ENCODE measurements around the gene EIF5B. TPM values are rescaled to one million over a fixed set of nuclear protein-coding genes. Genes with fewer than 3 reads are reported as not detected.

The EIF5B gene
- total RNA-seq, 1 donor from 2014 or later: 65.6 TPM

DNA sequence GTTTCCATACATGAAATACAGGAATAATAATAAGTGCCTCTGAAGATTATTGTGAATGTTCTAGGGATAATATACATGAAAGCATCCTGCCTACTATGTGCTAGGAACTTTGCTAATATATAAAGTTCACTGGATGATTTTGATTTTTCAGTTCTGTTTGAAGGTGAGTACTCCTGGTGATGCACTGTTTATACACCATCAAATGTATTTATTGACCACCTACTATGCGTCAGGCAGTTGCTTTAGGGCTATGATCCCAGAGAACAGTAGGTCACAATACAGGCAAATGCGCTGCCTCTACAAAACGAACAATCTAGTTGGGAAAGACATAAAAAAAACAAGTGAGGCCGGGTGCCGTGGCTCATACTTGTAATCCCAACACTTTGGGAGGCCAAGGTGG, 11.8 kb upstream of the EIF5B start:
- H3K4me1 ChIP-seq (ENCODE audit: insufficient read depth, low read length): peaks cover 4% of the 10 kb centered on the region
- DNase-seq (ENCODE audit: low read depth) (no peak), FAIRE-seq (no peak)
- no peaks in the 10 kb centered on the region for H3K9me3 Mint-ChIP-seq (ENCODE audit: unreplicated experiment)
- no peak overlapping the region for H3K4me2 ChIP-seq (ENCODE audit: low read length)
- no peaks in the 10 kb centered on the region for H3K27me3 ChIP-seq (ENCODE audit: insufficient read depth, low read length)
- no peak overlapping the region for H3K4me3 Mint-ChIP-seq (ENCODE audit: unreplicated experiment)
- H3K36me3 Mint-ChIP-seq (ENCODE audit: low read depth, unreplicated experiment): peaks cover 15% of the 10 kb centered on the region
- H3K79me2 ChIP-seq (ENCODE audit: insufficient read depth, low read length): peaks cover 36% of the 10 kb centered on the region
- peaks cover 44% of the 10 kb centered on the region for H3K36me3 ChIP-seq (ENCODE audit: insufficient read depth, low read length)
- H3K27ac Mint-ChIP-seq (ENCODE audit: unreplicated experiment): no peak overlapping the region
- H3K4me3 ChIP-seq (ENCODE audit: insufficient read depth, low read depth, low read length): no peak overlapping the region
- no peak overlapping the region for H2AFZ ChIP-seq (ENCODE audit: low read depth, low read length)
- no peaks in the 10 kb centered on the region for H3K27me3 Mint-ChIP-seq (ENCODE audit: low read depth, unreplicated experiment)
- no peak overlapping the region for H3K9ac ChIP-seq (ENCODE audit: low read length)
- TF ChIP-seq EZH2 (IDR thresholded peaks at IDR 0.05; ENCODE audit: insufficient read depth, low read length): no peak
- TF ChIP-seq, protein P1, sequence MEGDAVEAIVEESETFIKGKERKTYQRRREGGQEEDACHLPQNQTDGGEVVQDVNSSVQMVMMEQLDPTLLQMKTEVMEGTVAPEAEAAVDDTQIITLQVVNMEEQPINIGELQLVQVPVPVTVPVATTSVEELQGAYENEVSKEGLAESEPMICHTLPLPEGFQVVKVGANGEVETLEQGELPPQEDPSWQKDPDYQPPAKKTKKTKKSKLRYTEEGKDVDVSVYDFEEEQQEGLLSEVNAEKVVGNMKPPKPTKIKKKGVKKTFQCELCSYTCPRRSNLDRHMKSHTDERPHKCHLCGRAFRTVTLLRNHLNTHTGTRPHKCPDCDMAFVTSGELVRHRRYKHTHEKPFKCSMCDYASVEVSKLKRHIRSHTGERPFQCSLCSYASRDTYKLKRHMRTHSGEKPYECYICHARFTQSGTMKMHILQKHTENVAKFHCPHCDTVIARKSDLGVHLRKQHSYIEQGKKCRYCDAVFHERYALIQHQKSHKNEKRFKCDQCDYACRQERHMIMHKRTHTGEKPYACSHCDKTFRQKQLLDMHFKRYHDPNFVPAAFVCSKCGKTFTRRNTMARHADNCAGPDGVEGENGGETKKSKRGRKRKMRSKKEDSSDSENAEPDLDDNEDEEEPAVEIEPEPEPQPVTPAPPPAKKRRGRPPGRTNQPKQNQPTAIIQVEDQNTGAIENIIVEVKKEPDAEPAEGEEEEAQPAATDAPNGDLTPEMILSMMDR (IDR thresholded peaks at IDR 0.05; ENCODE audit: insufficient read depth, low read depth, low read length): no peak
- H3K9me3 ChIP-seq (ENCODE audit: insufficient read depth, low read depth, low read length): no peaks in the 10 kb centered on the region
- H4K20me1 ChIP-seq (ENCODE audit: insufficient read depth, low read length): peaks cover 28% of the 10 kb centered on the region
- H3K4me1 Mint-ChIP-seq (ENCODE audit: low read depth, unreplicated experiment): peaks cover 5% of the 10 kb centered on the region
- no peak overlapping the region for H3K27ac ChIP-seq (ENCODE audit: low read depth, low read length)

DNA sequence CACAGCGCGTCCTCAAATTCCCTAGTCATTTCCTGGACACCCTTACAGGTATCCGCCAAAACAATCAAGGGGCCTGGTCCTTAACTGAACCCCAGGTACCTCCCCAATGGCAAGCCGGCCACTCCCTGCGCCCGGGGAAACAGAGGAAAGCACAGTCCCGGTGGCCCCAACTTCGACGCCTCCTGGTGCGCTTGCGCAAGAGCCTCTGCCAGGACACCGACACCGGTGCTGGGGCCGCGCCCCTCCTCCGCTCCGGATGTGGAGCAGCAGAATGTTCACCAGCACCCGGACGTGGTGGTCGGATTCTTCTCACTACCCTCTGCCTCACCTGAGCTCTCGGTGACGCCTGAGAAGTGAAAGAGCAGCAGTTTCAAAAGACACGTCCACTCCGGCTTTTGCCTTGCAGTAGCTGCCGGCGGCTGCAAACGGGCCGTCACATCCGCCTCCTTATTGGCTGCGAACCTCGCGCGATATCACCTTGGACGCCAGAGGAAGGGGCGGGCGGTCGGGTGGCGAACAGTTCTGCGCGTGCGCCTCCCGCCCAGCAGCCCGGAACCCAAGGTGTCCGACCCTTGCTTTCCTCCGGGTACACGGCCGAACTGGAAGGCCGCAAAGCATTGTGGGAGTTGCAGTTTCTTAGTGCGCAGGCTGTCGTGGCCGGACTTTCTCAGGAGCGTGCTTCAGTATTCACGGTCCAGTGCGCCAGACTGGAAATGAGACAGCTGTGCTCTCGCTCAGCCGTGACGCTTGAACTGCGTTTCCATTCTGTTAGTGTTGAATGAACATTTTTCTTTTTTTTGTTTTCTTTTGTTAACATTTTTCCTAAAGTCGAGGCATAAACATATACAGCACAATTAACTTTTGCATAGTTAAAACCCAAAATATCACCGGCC, 1.0 kb upstream of the EIF5B start, which contains the start of gene TXNDC9:
Gene TXNDC9 (minus strand): TSS at position 423 of the 893 bp plus-strand sequence. CDS start 3,123 bp downstream, outside the sequence.
- no peak for FAIRE-seq
- Mint-ChIP-seq H3K27ac (ENCODE audit: unreplicated experiment) (no peak within 1 kb of the TSS), H3K4me3 (ENCODE audit: unreplicated experiment) (no peak within 1 kb of the TSS), H3K27me3 (ENCODE audit: low read depth, unreplicated experiment) (no peaks in the 10 kb centered on the region), H3K36me3 (ENCODE audit: low read depth, unreplicated experiment) (peaks cover 3% of the 10 kb centered on the region), H3K9me3 (ENCODE audit: unreplicated experiment) (no peaks in the 10 kb centered on the region), H3K4me1 (ENCODE audit: low read depth, unreplicated experiment) (peaks cover 19% of the 10 kb centered on the region)
- Histone ChIP-seq H4K20me1 (ENCODE audit: insufficient read depth, low read length) (peaks cover 46% of the 10 kb centered on the region), H3K4me2 (ENCODE audit: low read length) (peak within 1 kb of the TSS; percentile 95), H3K9ac (ENCODE audit: low read length) (peak within 1 kb of the TSS; percentile 93), H2AFZ (ENCODE audit: low read depth, low read length) (peak within 1 kb of the TSS; percentile 98), H3K4me3 (ENCODE audit: insufficient read depth, low read depth, low read length) (peak within 1 kb of the TSS; percentile 95), H3K36me3 (ENCODE audit: insufficient read depth, low read length) (peaks cover 16% of the 10 kb centered on the region), H3K27me3 (ENCODE audit: insufficient read depth, low read length) (no peaks in the 10 kb centered on the region), H3K9me3 (ENCODE audit: insufficient read depth, low read depth, low read length) (no peaks in the 10 kb centered on the region), H3K27ac (ENCODE audit: low read depth, low read length) (peak within 1 kb of the TSS; percentile 92), H3K4me1 (ENCODE audit: insufficient read depth, low read length) (peaks cover 10% of the 10 kb centered on the region), H3K79me2 (ENCODE audit: insufficient read depth, low read length) (peaks cover 89% of the 10 kb centered on the region)
- peak; percentile 99 for DNase-seq (ENCODE audit: low read depth)
- no peak for TF ChIP-seq EZH2 (IDR thresholded peaks at IDR 0.05; ENCODE audit: insufficient read depth, low read length)
- TF ChIP-seq, protein P1 (IDR thresholded peaks at IDR 0.05; ENCODE audit: insufficient read depth, low read depth, low read length): no peak

DNA sequence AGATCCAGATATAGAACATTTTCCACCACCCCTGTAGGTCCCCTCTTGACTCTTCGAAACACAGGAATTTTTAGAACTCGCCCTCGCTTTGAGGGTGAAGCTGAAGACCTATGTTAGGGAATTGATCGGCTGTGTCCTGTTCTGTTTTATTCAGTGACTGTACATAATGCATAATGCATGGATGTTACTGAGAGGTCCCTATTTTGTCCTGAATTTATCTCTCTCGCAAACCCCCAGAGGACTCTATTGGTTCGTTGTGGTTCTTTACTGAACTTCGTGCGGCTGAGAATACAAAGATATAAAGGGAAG, 431 bp upstream of the EIF5B start:
- H3K9me3 ChIP-seq (ENCODE audit: insufficient read depth, low read depth, low read length): no peaks in the 10 kb centered on the region
- no peak for TF ChIP-seq EZH2 (IDR thresholded peaks at IDR 0.05; ENCODE audit: insufficient read depth, low read length)
- TF ChIP-seq, protein P1 (IDR thresholded peaks at IDR 0.05; ENCODE audit: insufficient read depth, low read depth, low read length): no peak
- Mint-ChIP-seq H3K27me3 (ENCODE audit: low read depth, unreplicated experiment) (no peaks in the 10 kb centered on the region), H3K4me3 (ENCODE audit: unreplicated experiment) (no peak overlapping the region), H3K27ac (ENCODE audit: unreplicated experiment) (no peak overlapping the region), H3K36me3 (ENCODE audit: low read depth, unreplicated experiment) (peaks cover 3% of the 10 kb centered on the region), H3K9me3 (ENCODE audit: unreplicated experiment) (no peaks in the 10 kb centered on the region), H3K4me1 (ENCODE audit: low read depth, unreplicated experiment) (peaks cover 21% of the 10 kb centered on the region)
- peaks cover 10% of the 10 kb centered on the region for H3K4me1 ChIP-seq (ENCODE audit: insufficient read depth, low read length)
- H3K9ac ChIP-seq (ENCODE audit: low read length): peak overlapping the region; percentile 93
- H3K4me3 ChIP-seq (ENCODE audit: insufficient read depth, low read depth, low read length): peak overlapping the region; percentile 95
- H2AFZ ChIP-seq (ENCODE audit: low read depth, low read length): peak overlapping the region; percentile 89
- no peaks in the 10 kb centered on the region for H3K27me3 ChIP-seq (ENCODE audit: insufficient read depth, low read length)
- peaks cover 89% of the 10 kb centered on the region for H3K79me2 ChIP-seq (ENCODE audit: insufficient read depth, low read length)
- H3K36me3 ChIP-seq (ENCODE audit: insufficient read depth, low read length): peaks cover 11% of the 10 kb centered on the region
- peaks cover 51% of the 10 kb centered on the region for H4K20me1 ChIP-seq (ENCODE audit: insufficient read depth, low read length)
- FAIRE-seq (no peak), DNase-seq (ENCODE audit: low read depth) (no peak)
- H3K27ac ChIP-seq (ENCODE audit: low read depth, low read length): peak overlapping the region; percentile 82
- H3K4me2 ChIP-seq (ENCODE audit: low read length): peak overlapping the region; percentile 95

Measured in astrocyte (in vitro differentiated cells and primary cell).